Mucosa of descending colon (tissue), 3 donors: ENCODE results near the gene OR2G3. TPM values are rescaled to one million over a fixed set of nuclear protein-coding genes. Genes with fewer than 3 reads are reported as not detected.

Experiments used
- ATAC-seq: fragments of 200-7000 bp; cut with Tn5 transposase; one replicate; pipeline ENCODE4 v1.9.1; 2020; ENCODE audit warnings: mild to moderate bottlenecking, moderate library complexity
- DNase-seq, 3 donors: peaks; one replicate each; pipeline ENCODE4 v3.0.0-alpha.2; 2020
- H3K36me3 ChIP-seq: fragments of 200-600 bp; one replicate; pipeline ENCODE4 v1.8.0; 2021; ENCODE audit warnings: low read depth, mild to moderate bottlenecking
- H3K4me1 ChIP-seq: fragments of 200-600 bp; one replicate; pipeline ENCODE4 v1.8.0; 2021; ENCODE audit warnings: low read depth, mild to moderate bottlenecking
- H3K4me3 ChIP-seq: fragments of 200-600 bp; one replicate; pipeline ENCODE4 v1.8.0; 2021; ENCODE audit warnings: mild to moderate bottlenecking
- H3K9me3 ChIP-seq: fragments of 200-600 bp; one replicate; pipeline ENCODE4 v1.8.0; 2021; ENCODE audit warnings: mild to moderate bottlenecking
- intact Hi-C, 2 donors: fragments of 100-400 bp; cut with DNase I in 1 of 2; cut with micrococcal nuclease in 1 of 2; formaldehyde crosslinking; loops; one replicate each; pipeline versions ENCODE4 v1.11.0 to v1.11.1; 2022; cut with DNase I, micrococcal nuclease
- total RNA-seq, 3 donors: library from RNA; stranded (reverse); fragmentation: NEBNext Ultra II Directional in 2 of 3; extraction: Animal tissue kit (Norgen Biotek cat#: 25700) in 2 of 3; gene quantifications; one replicate each; pipeline versions ENCODE4 v1.2.1 to v1.2.4, GENCODE V29; 2021 to 2023
- TF ChIP-seq, protein P1 (sequence below): fragments of 200-600 bp; IDR thresholded peaks from one replicate; pipeline ENCODE4 v1.8.0; 2022; ENCODE audit warnings: antibody characterized with exemption, mild to moderate bottlenecking
- donor health status: DM: no; HTN: no; CAD: no; lungs with moderate emphysema.
- donor health status: DM: no; HTN: no; CAD: no.
- donor health status: DM: no; HTN: yes; CAD: no.

OR2G3 gene
- total RNA-seq, 3 donors from 2014 or later = not detected

DNA sequence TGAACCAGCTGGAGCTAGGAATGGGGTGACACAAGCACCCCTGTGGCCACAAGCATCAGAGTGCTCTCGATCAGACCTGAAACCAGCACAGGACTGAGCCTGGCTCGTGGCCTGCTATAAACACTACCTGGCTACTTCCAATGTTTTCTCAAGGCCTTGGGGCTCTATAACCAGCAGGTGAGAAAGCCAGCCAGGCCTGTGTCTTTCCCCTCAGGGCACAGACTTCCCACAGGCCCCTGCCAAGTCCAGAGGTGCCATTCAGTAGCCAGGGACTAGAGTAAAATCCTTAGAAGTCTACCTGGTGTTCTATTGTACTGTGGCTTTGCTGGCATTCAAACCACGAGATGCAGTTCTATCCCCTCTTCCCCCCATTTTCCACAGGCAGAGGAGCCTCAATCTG is 22.6 kb downstream of the OR2G3 start:
- intact Hi-C loops = no loop called here
- TF ChIP-seq, protein P1, sequence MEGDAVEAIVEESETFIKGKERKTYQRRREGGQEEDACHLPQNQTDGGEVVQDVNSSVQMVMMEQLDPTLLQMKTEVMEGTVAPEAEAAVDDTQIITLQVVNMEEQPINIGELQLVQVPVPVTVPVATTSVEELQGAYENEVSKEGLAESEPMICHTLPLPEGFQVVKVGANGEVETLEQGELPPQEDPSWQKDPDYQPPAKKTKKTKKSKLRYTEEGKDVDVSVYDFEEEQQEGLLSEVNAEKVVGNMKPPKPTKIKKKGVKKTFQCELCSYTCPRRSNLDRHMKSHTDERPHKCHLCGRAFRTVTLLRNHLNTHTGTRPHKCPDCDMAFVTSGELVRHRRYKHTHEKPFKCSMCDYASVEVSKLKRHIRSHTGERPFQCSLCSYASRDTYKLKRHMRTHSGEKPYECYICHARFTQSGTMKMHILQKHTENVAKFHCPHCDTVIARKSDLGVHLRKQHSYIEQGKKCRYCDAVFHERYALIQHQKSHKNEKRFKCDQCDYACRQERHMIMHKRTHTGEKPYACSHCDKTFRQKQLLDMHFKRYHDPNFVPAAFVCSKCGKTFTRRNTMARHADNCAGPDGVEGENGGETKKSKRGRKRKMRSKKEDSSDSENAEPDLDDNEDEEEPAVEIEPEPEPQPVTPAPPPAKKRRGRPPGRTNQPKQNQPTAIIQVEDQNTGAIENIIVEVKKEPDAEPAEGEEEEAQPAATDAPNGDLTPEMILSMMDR = no peak
- no peak for DNase-seq

DNA sequence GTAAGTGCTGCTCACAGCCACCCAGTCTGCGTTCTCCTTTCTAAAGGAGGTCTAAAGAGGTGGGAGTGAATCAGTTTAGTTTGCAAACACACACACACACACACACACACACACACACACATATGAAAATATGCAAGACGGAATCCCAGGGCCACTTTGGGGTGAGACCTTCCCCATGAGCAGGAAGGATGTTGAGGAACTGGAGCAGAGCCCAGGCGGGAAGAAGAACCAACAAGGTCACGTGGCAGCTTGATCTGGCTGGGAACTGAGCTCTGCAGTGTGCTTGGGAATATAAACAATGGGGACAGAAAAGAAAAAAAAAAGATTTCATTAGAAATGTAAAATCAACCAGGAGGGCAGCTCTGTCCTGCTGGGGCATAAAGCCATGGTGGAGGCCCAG is 32.6 kb downstream of the OR2G3 start:
- Histone ChIP-seq H3K9me3 (no peaks in the 10 kb centered on the region), H3K4me1 (no peaks in the 10 kb centered on the region), H3K4me3 (no peak overlapping the region), H3K36me3 (no peaks in the 10 kb centered on the region)
- intact Hi-C loops = no loop called here
- ATAC-seq (no peak), DNase-seq (no peak)
- TF ChIP-seq, protein P1 = no peak

More for the DNA sequence above, 22.6 kb downstream of the OR2G3 start:
- no peaks in the 10 kb centered on the region for H3K4me1 ChIP-seq
- no peaks in the 10 kb centered on the region for H3K36me3 ChIP-seq
- no peaks in the 10 kb centered on the region for H3K9me3 ChIP-seq
- H3K4me3 ChIP-seq = no peak overlapping the region
- ATAC-seq = no peak

DNA sequence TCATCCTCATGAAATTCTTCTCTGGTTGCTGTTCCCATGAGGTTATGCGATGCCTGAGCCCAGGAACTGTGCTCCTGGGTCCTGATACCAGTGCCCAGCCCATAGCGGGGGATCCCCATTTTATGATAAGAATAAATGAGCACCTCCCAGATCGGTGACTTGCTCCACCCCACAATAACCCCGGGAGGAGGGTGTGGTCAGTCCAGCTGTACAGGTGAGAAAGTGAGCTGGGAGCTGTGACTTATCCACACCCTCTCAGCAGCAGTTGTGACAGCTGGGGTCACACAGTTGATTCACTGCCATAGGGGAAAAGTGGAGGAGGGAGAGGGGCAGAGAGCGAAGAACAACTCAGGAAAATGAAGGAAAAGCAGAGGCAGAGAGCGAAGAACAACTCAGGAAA is 33.4 kb downstream of the OR2G3 start:
- peak; percentile 64 to 74 (median 74) for DNase-seq
- TF ChIP-seq, protein P1 = no peak
- H3K4me3 ChIP-seq = no peak overlapping the region
- no peaks in the 10 kb centered on the region for H3K36me3 ChIP-seq
- intact Hi-C loops = no loop called here
- no peaks in the 10 kb centered on the region for H3K9me3 ChIP-seq
- ATAC-seq = peak; percentile 88
- no peaks in the 10 kb centered on the region for H3K4me1 ChIP-seq

GRCh38 chr1:247639381-247639981 is 34.1 kb downstream of the OR2G3 start:
- no peak overlapping the region for H3K4me3 ChIP-seq
- no peaks in the 10 kb centered on the region for H3K9me3 ChIP-seq
- peak; percentile 81 to 89 (median 83) for DNase-seq
- H3K36me3 ChIP-seq = no peaks in the 10 kb centered on the region
- ATAC-seq = peak; percentile 98
- TF ChIP-seq, protein P1 = no peak
- intact Hi-C loops = no loop called here
- no peaks in the 10 kb centered on the region for H3K4me1 ChIP-seq

GRCh38 chr1:247642742-247643141 is 37.4 kb downstream of the OR2G3 start:
- intact Hi-C loops = no loop called here
- TF ChIP-seq, protein P1 = no peak
- H3K4me1 ChIP-seq = no peaks in the 10 kb centered on the region
- H3K36me3 ChIP-seq = no peaks in the 10 kb centered on the region
- no peaks in the 10 kb centered on the region for H3K9me3 ChIP-seq
- H3K4me3 ChIP-seq = no peak overlapping the region
- DNase-seq (no peak), ATAC-seq (no peak)

GRCh38 chr1:247646867-247647266 is 41.5 kb downstream of the OR2G3 start:
- ATAC-seq = no peak
- intact Hi-C loops = no loop called here
- H3K9me3 ChIP-seq = no peaks in the 10 kb centered on the region
- no peaks in the 10 kb centered on the region for H3K36me3 ChIP-seq
- H3K4me3 ChIP-seq = no peak overlapping the region
- no peak for DNase-seq
- TF ChIP-seq, protein P1 = no peak
- H3K4me1 ChIP-seq = no peaks in the 10 kb centered on the region
